Endothelial cell of umbilical vein (primary cell): ENCODE results near the gene SLC9A2. TPM values are rescaled to one million over a fixed set of nuclear protein-coding genes. Genes with fewer than 3 reads are reported as not detected.

ENCODE experiments used
- BruUV-seq: library from RNA; stranded (reverse); fragments of 400-500 nt; replicated peaks from 2 replicates; lab custom pipeline; 2021; lab: Mats Ljungman, UMichigan
- CTCF ChIA-PET: fragments of 300-600, 350-600 bp; sonication (Branson Sonifier 250); formaldehyde crosslinking; loops from one replicate; lab custom pipeline; 2021; ENCODE audit warnings: antibody characterized with exemption, inconsistent platforms; lab: Charles Lee
- POLR2A ChIA-PET: fragments of 300-600, 350-600 bp; sonication (Branson Sonifier 250); formaldehyde crosslinking; loops from one replicate; lab custom pipeline; 2021; ENCODE audit warnings: antibody characterized with exemption, inconsistent platforms; lab: Charles Lee
- DNase-seq: peaks from one replicate; pipeline ENCODE4 v3.0.0-alpha.2; 2011; ENCODE audit warnings: low read depth, low spot score
- FAIRE-seq: peaks from 2 replicates; lab custom pipeline; 2011; peaks lifted over from hg19 to GRCh38; lab: Jason Lieb, UNC
- H2AFZ ChIP-seq: 2 replicates; pipeline ENCODE4 v1.6.0; 2012; ENCODE audit warnings: low read depth, low read length, control low read depth, inconsistent platforms
- H3K27ac ChIP-seq: 2 replicates; pipeline ENCODE4 v1.5.1; 2011; ENCODE audit warnings: low read depth, mild to moderate bottlenecking, control low read depth, low read length, moderate library complexity; ENCODE audit not compliant: insufficient read depth
- H3K27me3 ChIP-seq, 2 experiments: 2 replicates each; pipeline versions ENCODE4 v1.6.0 to v1.6.1; 2011; ENCODE audit warnings: low read length in 2 of 2, mixed read lengths in 1 of 2; ENCODE audit not compliant: control insufficient read depth in 2 of 2, insufficient read depth in 2 of 2
- H3K36me3 ChIP-seq, 2 experiments: 2 replicates in 1 of 2; 3 replicates in 1 of 2; pipeline ENCODE4 v1.5.1; 2011; ENCODE audit warnings: low read length in 2 of 2, mild to moderate bottlenecking in 1 of 2, moderate library complexity in 1 of 2; ENCODE audit not compliant: control insufficient read depth in 2 of 2, insufficient read depth in 2 of 2; ENCODE audit errors: extremely low read depth in 1 of 2
- H3K4me1 ChIP-seq: 3 replicates; pipeline ENCODE4 v1.5.1; 2011; ENCODE audit warnings: mild to moderate bottlenecking, low read length; ENCODE audit not compliant: control insufficient read depth, insufficient read depth; ENCODE audit errors: extremely low read depth
- H3K4me2 ChIP-seq: 2 replicates; pipeline ENCODE4 v1.6.1; 2011; ENCODE audit warnings: low read length, control low read depth, mixed read lengths; ENCODE audit not compliant: insufficient read depth
- H3K4me3 ChIP-seq, 3 experiments: fragments of 200-600 bp in 1 of 3; sonication (generic), shearing (Covaris generic) in 1 of 3; replicated peaks in 1 of 3; 2 replicates each; pipeline ENCODE4 v1.5.1; 2011 to 2016; ENCODE audit warnings: control low read depth in 3 of 3, low read length in 3 of 3, mild to moderate bottlenecking in 2 of 3, inconsistent platforms in 1 of 3, low read depth in 1 of 3, moderate library complexity in 1 of 3; ENCODE audit not compliant: insufficient read depth in 1 of 3
- H3K79me2 ChIP-seq: 2 replicates; pipeline ENCODE4 v1.6.0; 2012; ENCODE audit warnings: low read length, inconsistent platforms; ENCODE audit not compliant: control insufficient read depth, insufficient read depth
- H3K9ac ChIP-seq: replicated peaks from 2 replicates; pipeline ENCODE3; 2011; ENCODE audit warnings: low read length, control low read depth; ENCODE audit not compliant: insufficient read depth; ENCODE audit errors: extremely low read depth
- H3K9me1 ChIP-seq: replicated peaks from 3 replicates; pipeline ENCODE4 v1.6.0; 2011; ENCODE audit warnings: mild to moderate bottlenecking, low read length; ENCODE audit not compliant: control insufficient read depth, insufficient read depth; ENCODE audit errors: extremely low read depth
- H3K9me3 ChIP-seq: replicated peaks from 2 replicates; pipeline ENCODE4 v1.5.1; 2012; ENCODE audit warnings: low read length, inconsistent platforms; ENCODE audit not compliant: control insufficient read depth, insufficient read depth
- H4K20me1 ChIP-seq: replicated peaks from 2 replicates; pipeline ENCODE3; 2011; ENCODE audit warnings: mild to moderate bottlenecking, low read length; ENCODE audit not compliant: control insufficient read depth, insufficient read depth; ENCODE audit errors: extremely low read depth
- FOS ChIP-seq: IDR thresholded peaks from 2 replicates; pipeline ENCODE4 v1.6.1; 2011; ENCODE audit warnings: mild to moderate bottlenecking, low read length, moderate library complexity, borderline replicate concordance; ENCODE audit not compliant: insufficient read depth
- GATA2 ChIP-seq: IDR thresholded peaks from 2 replicates; pipeline ENCODE4 v1.7.0; 2011; ENCODE audit warnings: low read depth, mild to moderate bottlenecking, moderate library complexity, mixed read lengths, low read length; ENCODE audit not compliant: insufficient read length, insufficient read depth
- JUN ChIP-seq: IDR thresholded peaks from 2 replicates; pipeline ENCODE4 v1.6.1; 2011; ENCODE audit warnings: borderline replicate concordance, low read depth; ENCODE audit not compliant: insufficient read length, insufficient read depth
- POLR2AphosphoS5 ChIP-seq: IDR thresholded peaks from 2 replicates; pipeline ENCODE4 v1.6.1; 2012; ENCODE audit warnings: low read depth, mild to moderate bottlenecking, control low read depth, low read length, moderate library complexity; ENCODE audit not compliant: insufficient read depth
- dilution Hi-C: fragments of 300-500 bp; cut with MboI; formaldehyde crosslinking; loops from one replicate; pipeline ENCODE4 v1.15.0; 2019; ENCODE audit warnings: low sequenced_read_pairs; ENCODE audit not compliant: extremely low pct_ligation_motif_present
- intact Hi-C: fragments of 100-400 bp; cut with micrococcal nuclease; formaldehyde crosslinking; loops from one replicate; pipeline ENCODE4 v1.10.0; 2022
- polyA plus RNA-seq, 4 experiments: library from polyadenylated mRNA; depleted of rRNA in 3 of 4; stranded (reverse) in 3 of 4; unstranded in 1 of 4; fragments of >200 nt; gene quantifications; 2 replicates each; pipeline versions ENCODE4 v1.2.1 to v1.2.3, GENCODE V29; 2011 to 2012; ENCODE audit warnings: missing spikeins in 1 of 4
- total RNA-seq: library from RNA; stranded (reverse); gene quantifications from 2 replicates; pipeline ENCODE4 v1.2.3, GENCODE V29; 2021
- TF ChIP-seq, protein P1 (sequence below), 2 donors: IDR thresholded peaks; 1 replicate in 1 of 2; 2 replicates in 1 of 2; pipeline ENCODE4 v1.5.1; 2011; ENCODE audit warnings: low read length in 2 of 2, mild to moderate bottlenecking in 2 of 2, moderate library complexity in 2 of 2, control low read depth in 1 of 2, inconsistent platforms in 1 of 2, low read depth in 1 of 2; ENCODE audit not compliant: insufficient read depth in 1 of 2; ENCODE audit errors: extremely low read depth in 1 of 2

The SLC9A2 gene
- total and polyA plus RNA-seq, 2 donors (not counting 3 experiments of a cell fraction or from before 2014, with no cell fraction given): 0.03 TPM; not detected in 1

DNA sequence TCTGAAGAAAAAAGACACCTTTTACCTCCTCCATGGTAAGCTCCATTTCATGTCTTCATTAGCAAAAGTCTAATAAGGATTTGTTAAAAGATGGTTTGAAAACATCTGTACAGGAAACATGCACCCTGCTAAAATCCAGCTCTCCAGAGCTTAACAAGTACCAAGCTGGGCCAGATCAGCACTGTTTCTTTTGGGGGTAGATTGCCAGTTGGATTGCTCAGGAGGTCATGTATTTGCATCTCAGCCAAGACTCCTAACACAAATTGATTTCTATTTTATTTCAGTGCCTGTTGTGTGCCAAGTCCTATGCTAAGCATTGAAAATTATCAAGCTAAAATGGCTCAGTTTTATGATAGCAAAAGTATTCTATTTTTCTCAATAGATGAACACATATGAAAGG, 139.1 kb downstream of the SLC9A2 start:
- no peak overlapping the region for H3K4me2 ChIP-seq
- no peaks in the 10 kb centered on the region for H3K79me2 ChIP-seq
- peaks cover 2% of the 10 kb centered on the region for H3K4me1 ChIP-seq
- intact Hi-C loops: no loop called here
- no peaks in the 10 kb centered on the region for H3K27me3 ChIP-seq
- no peak overlapping the region for H3K9ac ChIP-seq
- no TSS peak for BruUV-seq
- no peak overlapping the region for H3K27ac ChIP-seq
- no peak overlapping the region for H2AFZ ChIP-seq
- H3K9me1 ChIP-seq: no peaks in the 10 kb centered on the region
- FAIRE-seq: no peak
- no peaks in the 10 kb centered on the region for H4K20me1 ChIP-seq
- ChIA-PET CTCF (interaction anchor here (1.3 to 2.5 kb wide), 3 partner anchors 8 to 82 kb away, joined by 3 to 14 read pairs (median 4); no protein-coding TSS in a partner anchor), POLR2A (no interaction called here)
- TF ChIP-seq POLR2AphosphoS5 (no peak), GATA2 (no peak), JUN (no peak), FOS (no peak)
- TF ChIP-seq, protein P1, sequence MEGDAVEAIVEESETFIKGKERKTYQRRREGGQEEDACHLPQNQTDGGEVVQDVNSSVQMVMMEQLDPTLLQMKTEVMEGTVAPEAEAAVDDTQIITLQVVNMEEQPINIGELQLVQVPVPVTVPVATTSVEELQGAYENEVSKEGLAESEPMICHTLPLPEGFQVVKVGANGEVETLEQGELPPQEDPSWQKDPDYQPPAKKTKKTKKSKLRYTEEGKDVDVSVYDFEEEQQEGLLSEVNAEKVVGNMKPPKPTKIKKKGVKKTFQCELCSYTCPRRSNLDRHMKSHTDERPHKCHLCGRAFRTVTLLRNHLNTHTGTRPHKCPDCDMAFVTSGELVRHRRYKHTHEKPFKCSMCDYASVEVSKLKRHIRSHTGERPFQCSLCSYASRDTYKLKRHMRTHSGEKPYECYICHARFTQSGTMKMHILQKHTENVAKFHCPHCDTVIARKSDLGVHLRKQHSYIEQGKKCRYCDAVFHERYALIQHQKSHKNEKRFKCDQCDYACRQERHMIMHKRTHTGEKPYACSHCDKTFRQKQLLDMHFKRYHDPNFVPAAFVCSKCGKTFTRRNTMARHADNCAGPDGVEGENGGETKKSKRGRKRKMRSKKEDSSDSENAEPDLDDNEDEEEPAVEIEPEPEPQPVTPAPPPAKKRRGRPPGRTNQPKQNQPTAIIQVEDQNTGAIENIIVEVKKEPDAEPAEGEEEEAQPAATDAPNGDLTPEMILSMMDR (IDR thresholded peaks at IDR 0.05; ENCODE audit: extremely low read depth in 1 of 2, insufficient read depth in 1 of 2, low read depth in 1 of 2, low read length in 2 of 2): no peak
- no peak overlapping the region for H3K4me3 ChIP-seq
- H3K36me3 ChIP-seq: no peaks in the 10 kb centered on the region
- no peak for DNase-seq
- no peaks in the 10 kb centered on the region for H3K9me3 ChIP-seq
- dilution Hi-C loops: no loop called here

Other genes with a start within 250 kb of the SLC9A2 start
- not detected in 2 replicates for gene IL18RAP, start 196.4 kb upstream of the SLC9A2 start, total RNA-seq
- gene IL18RAP, start 196.4 kb upstream of the SLC9A2 start, polyA plus RNA-seq: 0.03 and 0.05 TPM in 2 replicates
- 0.07 TPM in 1 of 2 replicates, not detected in the other for gene SLC9A4, start 146.3 kb upstream of the SLC9A2 start, total RNA-seq
- gene SLC9A4, start 146.3 kb upstream of the SLC9A2 start, polyA plus RNA-seq: not detected in 2 replicates
- gene TMEM182, start 142.5 kb downstream of the SLC9A2 start, total RNA-seq: 0.81 and 0.95 TPM in 2 replicates
- 0.69 and 1.1 TPM in 2 replicates for gene TMEM182, start 142.5 kb downstream of the SLC9A2 start, polyA plus RNA-seq